CD14-positive monocyte (primary cell): Measurements from ENCODE around the gene CACNA1C. TPM values are rescaled to one million over a fixed set of nuclear protein-coding genes. Genes with fewer than 3 reads are reported as not detected.

ENCODE experiments used
- DNase-seq, 3 donors: peaks; one replicate each; pipeline ENCODE4 v3.0.0-alpha.2; 2011 to 2022
- H2AFZ ChIP-seq: 2 replicates; pipeline ENCODE4 v1.6.0; 2012; ENCODE audit warnings: mild to moderate bottlenecking, low read depth, low read length, inconsistent platforms; ENCODE audit not compliant: insufficient read depth, poor library complexity, severe bottlenecking
- H3K27ac ChIP-seq, 2 donors: 1 replicate in 1 of 2; 2 replicates in 1 of 2; pipeline ENCODE4 v1.5.1; 2012 to 2013; ENCODE audit warnings: low read length in 2 of 2, control low read depth in 1 of 2, inconsistent platforms in 1 of 2, low read depth in 1 of 2, mild to moderate bottlenecking in 1 of 2
- H3K27me3 ChIP-seq, 2 donors: one replicate each; pipeline versions ENCODE4 v1.6.0 to v1.6.1; 2011 to 2013; ENCODE audit warnings: low read length in 2 of 2; ENCODE audit not compliant: control insufficient read depth in 2 of 2, insufficient read depth in 2 of 2
- H3K36me3 ChIP-seq, 2 donors: replicated peaks in 1 of 2; 1 replicate in 1 of 2; 2 replicates in 1 of 2; pipeline versions ENCODE4 v1.5.1 to v1.6.1; 2012 to 2013; ENCODE audit warnings: low read length in 2 of 2, control low read depth in 1 of 2, inconsistent platforms in 1 of 2, mild to moderate bottlenecking in 1 of 2; ENCODE audit not compliant: insufficient read depth in 2 of 2, control insufficient read depth in 1 of 2
- H3K4me1 ChIP-seq, 2 donors: 1 replicate in 1 of 2; 2 replicates in 1 of 2; pipeline versions ENCODE4 v1.5.1 to v1.6.1; 2012 to 2013; ENCODE audit warnings: low read length in 2 of 2, control low read depth in 1 of 2, inconsistent platforms in 1 of 2, mild to moderate bottlenecking in 1 of 2, moderate library complexity in 1 of 2; ENCODE audit not compliant: insufficient read depth in 2 of 2, control insufficient read depth in 1 of 2
- H3K4me2 ChIP-seq: replicated peaks from 2 replicates; pipeline ENCODE3; 2012; ENCODE audit warnings: low read length, moderate library complexity, mild to moderate bottlenecking; ENCODE audit not compliant: poor library complexity, severe bottlenecking; ENCODE audit errors: extremely low read depth
- H3K4me3 ChIP-seq, 3 experiments: fragments of 200-600 bp in 1 of 3; sonication (generic) in 1 of 3; replicated peaks in 1 of 3; 1 replicate in 2 of 3; 2 replicates in 1 of 3; pipeline ENCODE4 v1.5.1; 2011 to 2013; ENCODE audit warnings: low read length in 3 of 3, mild to moderate bottlenecking in 3 of 3, control low read depth in 2 of 3, low read depth in 2 of 3, inconsistent platforms in 1 of 3, moderate library complexity in 1 of 3
- H3K79me2 ChIP-seq: 2 replicates; pipeline ENCODE4 v1.6.0; 2012; ENCODE audit warnings: mild to moderate bottlenecking, control low read depth, inconsistent platforms, low read length, moderate library complexity; ENCODE audit not compliant: insufficient read depth
- H3K9ac ChIP-seq: 2 replicates; pipeline ENCODE4 v1.6.0; 2017; ENCODE audit warnings: low read length, mild to moderate bottlenecking; ENCODE audit not compliant: insufficient read depth, poor library complexity, severe bottlenecking
- H3K9me3 ChIP-seq, 2 donors: replicated peaks in 1 of 2; 1 replicate in 1 of 2; 2 replicates in 1 of 2; pipeline versions ENCODE4 v1.5.1 to v1.6.1; 2012 to 2013; ENCODE audit warnings: low read length in 2 of 2, control low read depth in 1 of 2; ENCODE audit not compliant: control insufficient read depth in 1 of 2, insufficient read depth in 1 of 2
- H4K20me1 ChIP-seq: 2 replicates; pipeline ENCODE4 v1.6.0; 2012; ENCODE audit warnings: mild to moderate bottlenecking, low read length, control low read depth, moderate library complexity; ENCODE audit not compliant: insufficient read depth
- H3K27ac Mint-ChIP-seq, 7 donors: one replicate each; pipeline ENCODE4 v1.8.0; 2020; ENCODE audit warnings: mild to moderate bottlenecking in 7 of 7, mixed read lengths in 7 of 7, moderate library complexity in 6 of 7, inconsistent platforms in 2 of 7
- H3K27me3 Mint-ChIP-seq, 3 donors: one replicate each; pipeline ENCODE4 v1.8.0; 2021 to 2022; ENCODE audit warnings: low read depth in 3 of 3, mild to moderate bottlenecking in 3 of 3, mixed read lengths in 3 of 3, moderate library complexity in 3 of 3, inconsistent platforms in 1 of 3
- H3K36me3 Mint-ChIP-seq, 2 donors: one replicate each; pipeline ENCODE4 v1.8.0; 2020; ENCODE audit warnings: mixed read lengths in 2 of 2, inconsistent platforms in 1 of 2, mild to moderate bottlenecking in 1 of 2
- H3K4me1 Mint-ChIP-seq: one replicate; pipeline ENCODE4 v1.8.0; 2020; ENCODE audit warnings: mild to moderate bottlenecking, mixed read lengths
- H3K4me3 Mint-ChIP-seq, 2 donors: one replicate each; pipeline ENCODE4 v1.8.0; 2020; ENCODE audit warnings: mild to moderate bottlenecking in 2 of 2, mixed read lengths in 2 of 2, moderate library complexity in 1 of 2
- H3K9me3 Mint-ChIP-seq, 7 donors: one replicate each; pipeline ENCODE4 v1.8.0; 2020 to 2022; ENCODE audit warnings: mixed read lengths in 7 of 7, mild to moderate bottlenecking in 6 of 7, moderate library complexity in 6 of 7, inconsistent platforms in 2 of 7
- CTCF ChIP-seq: fragments of 200-600 bp; IDR thresholded peaks from one replicate; pipeline ENCODE4 v1.8.0; 2022; ENCODE audit warnings: antibody characterized with exemption, mild to moderate bottlenecking
- WGBS: methylation state at CpG from one replicate; pipeline ENCODE4 v1.1.5; 2013; ENCODE audit warnings: missing lambda C conversion rate; ENCODE audit not compliant: insufficient coverage; 5-methylcytosine and 5-hydroxymethylcytosine counted together
- intact Hi-C, 2 donors: fragments of 100-400 bp; cut with micrococcal nuclease; formaldehyde crosslinking; loops; one replicate each; pipeline versions ENCODE4 v1.15.0 to v1.15.1; 2023
- polyA plus RNA-seq, 3 donors: library from polyadenylated mRNA; depleted of rRNA in 1 of 3; unstranded in 2 of 3; stranded (reverse) in 1 of 3; fragments of 300-500 nt in 2 of 3; fragments of >200 nt in 1 of 3; fragmentation: Illumina TruSeq in 2 of 3; gene quantifications; 1 replicate in 2 of 3; 2 replicates in 1 of 3; pipeline ENCODE4 v1.2.3, GENCODE V29; 2012 to 2021

The CACNA1C gene
- polyA plus RNA-seq, 3 donors, result not detected

GRCh38 chr12:2243275-2243674, 190.5 kb downstream of the CACNA1C start:
- WGBS, result 88% methylated on average over 2 of the region's 2 CpGs
- Histone ChIP-seq H3K9me3 (no peaks in the 10 kb centered on the region), H3K4me1 (no peaks in the 10 kb centered on the region), H4K20me1 (no peaks in the 10 kb centered on the region), H3K27ac (no peak overlapping the region), H3K27me3 (no peaks in the 10 kb centered on the region), H3K36me3 (no peaks in the 10 kb centered on the region), H3K79me2 (no peaks in the 10 kb centered on the region), H3K9ac (no peak overlapping the region), H3K4me2 (no peak overlapping the region), H3K4me3 (no peak overlapping the region), H2AFZ (no peak overlapping the region)
- intact Hi-C loops, result no loop called here
- peaks cover 0 to 7% (median 3%) of the 10 kb centered on the region in 3 donors for H3K27me3 Mint-ChIP-seq
- no peak overlapping the region for H3K27ac Mint-ChIP-seq
- H3K4me3 Mint-ChIP-seq, result no peak overlapping the region
- no peaks in the 10 kb centered on the region for H3K36me3 Mint-ChIP-seq
- H3K9me3 Mint-ChIP-seq, result no peaks in the 10 kb centered on the region
- H3K4me1 Mint-ChIP-seq, result peaks cover 7% of the 10 kb centered on the region
- TF ChIP-seq CTCF, result no peak
- DNase-seq, result no peak

GRCh38 chr12:2244013-2244861, 191.4 kb downstream of the CACNA1C start:
- no peak for TF ChIP-seq CTCF
- no peak overlapping the region for H3K4me3 Mint-ChIP-seq
- Histone ChIP-seq H3K36me3 (no peaks in the 10 kb centered on the region), H3K4me2 (no peak overlapping the region), H3K9me3 (no peaks in the 10 kb centered on the region), H3K27ac (no peak overlapping the region), H2AFZ (no peak overlapping the region), H3K79me2 (no peaks in the 10 kb centered on the region), H3K27me3 (no peaks in the 10 kb centered on the region), H4K20me1 (no peaks in the 10 kb centered on the region), H3K4me3 (no peak overlapping the region), H3K9ac (no peak overlapping the region), H3K4me1 (no peaks in the 10 kb centered on the region)
- intact Hi-C loops, result no loop called here
- no peaks in the 10 kb centered on the region for H3K36me3 Mint-ChIP-seq
- no peak overlapping the region for H3K27ac Mint-ChIP-seq
- 98% methylated on average over 5 of the region's 8 CpGs for WGBS
- no peaks in the 10 kb centered on the region for H3K9me3 Mint-ChIP-seq
- peaks cover 0 to 7% (median 3%) of the 10 kb centered on the region in 3 donors for H3K27me3 Mint-ChIP-seq
- no peak for DNase-seq
- peaks cover 7% of the 10 kb centered on the region for H3K4me1 Mint-ChIP-seq
